Activated CD8-positive, alpha-beta memory T cell treated with anti-CD3 and anti-CD28 coated beads, Interleukin-2, amount 50 U/mL, for 24 hours (primary cell): ENCODE data around the gene CLCN7.

Experiments used
- DNase-seq: peaks from one replicate; pipeline ENCODE4 v3.0.0-alpha.2; 2020; ENCODE audit errors: extremely low read depth

CLCN7 gene

GRCh38 chr16:1431497-1432270 lies 43.1 kb downstream of the CLCN7 start:
- DNase-seq, result no peak

- DNase-seq, result no peak
These were observed 43.9 kb downstream of the CLCN7 start, which contains the start of gene PERCC1 for GRCh38 chr16:1430759-1431496. TSS of gene PERCC1 (plus strand) at chr16:1431078. CDS start at chr16:1432594, 1,516 bp downstream.

GRCh38 chr16:1430214-1430758 lies 44.5 kb downstream of the CLCN7 start:
- no peak for DNase-seq

- no peak for DNase-seq
These were observed 45.2 kb downstream of the CLCN7 start for GRCh38 chr16:1429631-1430030.

- no peak for DNase-seq
These were observed 45.8 kb downstream of the CLCN7 start for GRCh38 chr16:1429012-1429411.

- DNase-seq, result no peak
These were observed 46.3 kb downstream of the CLCN7 start for GRCh38 chr16:1428511-1428910.

- no peak for DNase-seq
These were observed 47.1 kb downstream of the CLCN7 start for GRCh38 chr16:1427473-1428461.

GRCh38 chr16:1426734-1427471 lies 47.9 kb downstream of the CLCN7 start:
- DNase-seq, result no peak

GRCh38 chr16:1425616-1426370 lies 49.0 kb downstream of the CLCN7 start:
- DNase-seq, result no peak

- no peak for DNase-seq
These were observed 50.8 kb downstream of the CLCN7 start for GRCh38 chr16:1424028-1424427.

- DNase-seq, result no peak
These were observed 52.8 kb downstream of the CLCN7 start for GRCh38 chr16:1422076-1422475.

- no peak for DNase-seq
These were observed 54.7 kb downstream of the CLCN7 start for GRCh38 chr16:1420111-1420539.

GRCh38 chr16:1416521-1416941 lies 58.3 kb downstream of the CLCN7 start:
- no peak for DNase-seq

- peak; percentile 36 for DNase-seq
These were observed 60.1 kb downstream of the CLCN7 start, which contains the start of gene UNKL for GRCh38 chr16:1414532-1415260. TSS of gene UNKL (minus strand) at chr16:1414704. CDS start at chr16:1414691, 13 bp downstream.

- no peak for DNase-seq
These were observed 60.9 kb downstream of the CLCN7 start for GRCh38 chr16:1413684-1414531.

- DNase-seq, result no peak
These were observed 62.0 kb downstream of the CLCN7 start for GRCh38 chr16:1412847-1413246.

GRCh38 chr16:1408171-1408837 lies 66.5 kb downstream of the CLCN7 start:
- peak; percentile 87 for DNase-seq

GRCh38 chr16:1407753-1408152 lies 67.1 kb downstream of the CLCN7 start:
- DNase-seq, result no peak
